GM21786 (cell line): ENCODE results near the gene CPZ.

Source experiments
- ATAC-seq: cut with Tn5 transposase; IDR thresholded peaks from one replicate; pipeline ENCODE4 v1.9.1; 2021; ENCODE audit not compliant: unreplicated experiment

The CPZ gene

DNA sequence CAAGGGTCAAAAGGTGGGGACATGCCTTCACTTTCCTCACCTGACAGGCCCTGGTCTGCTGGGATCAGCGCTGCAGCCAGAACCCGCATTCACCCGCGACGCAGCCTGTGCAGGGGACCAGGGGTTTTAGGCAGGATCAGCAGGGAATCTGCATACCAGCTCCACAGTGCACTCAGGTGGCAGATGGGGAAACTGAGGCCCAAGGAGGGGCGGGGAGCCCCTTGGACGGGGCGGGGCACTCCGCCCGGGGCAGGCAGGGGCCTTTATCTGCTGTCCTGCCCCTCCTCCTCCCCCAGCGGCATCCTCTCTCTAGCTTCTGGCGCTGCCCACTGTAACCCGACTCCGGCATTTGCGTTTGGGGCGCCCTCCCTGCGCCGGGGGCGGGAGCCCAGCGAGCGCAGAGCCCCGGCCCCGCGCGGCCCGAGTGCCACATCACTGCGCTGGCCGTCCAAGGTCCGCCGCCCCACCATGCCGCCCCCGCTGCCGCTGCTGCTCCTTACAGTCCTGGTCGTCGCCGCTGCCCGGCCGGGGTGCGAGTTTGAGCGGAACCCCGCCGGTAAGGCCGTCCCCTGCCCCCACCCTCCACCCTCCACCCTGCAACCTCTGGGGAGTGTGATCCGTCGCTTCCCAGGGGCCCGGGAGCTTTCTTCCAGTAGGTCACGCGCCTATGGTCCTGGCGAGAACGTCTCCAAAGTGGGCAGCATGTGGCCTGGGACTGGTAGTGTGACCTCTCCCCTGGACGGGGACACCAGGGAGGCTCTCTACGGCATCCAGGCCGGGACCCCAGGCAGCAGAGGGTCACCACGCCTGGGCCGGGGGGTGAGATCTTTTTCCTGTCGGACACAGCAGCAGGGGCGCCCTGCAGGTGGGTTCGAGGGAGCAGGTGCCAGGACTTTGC lies at the start of gene CPZ:
Gene CPZ (plus strand): TSS at position 400 of the 898 bp plus-strand sequence. CDS start 69 bp downstream, at position 469.
- no peak for ATAC-seq

DNA sequence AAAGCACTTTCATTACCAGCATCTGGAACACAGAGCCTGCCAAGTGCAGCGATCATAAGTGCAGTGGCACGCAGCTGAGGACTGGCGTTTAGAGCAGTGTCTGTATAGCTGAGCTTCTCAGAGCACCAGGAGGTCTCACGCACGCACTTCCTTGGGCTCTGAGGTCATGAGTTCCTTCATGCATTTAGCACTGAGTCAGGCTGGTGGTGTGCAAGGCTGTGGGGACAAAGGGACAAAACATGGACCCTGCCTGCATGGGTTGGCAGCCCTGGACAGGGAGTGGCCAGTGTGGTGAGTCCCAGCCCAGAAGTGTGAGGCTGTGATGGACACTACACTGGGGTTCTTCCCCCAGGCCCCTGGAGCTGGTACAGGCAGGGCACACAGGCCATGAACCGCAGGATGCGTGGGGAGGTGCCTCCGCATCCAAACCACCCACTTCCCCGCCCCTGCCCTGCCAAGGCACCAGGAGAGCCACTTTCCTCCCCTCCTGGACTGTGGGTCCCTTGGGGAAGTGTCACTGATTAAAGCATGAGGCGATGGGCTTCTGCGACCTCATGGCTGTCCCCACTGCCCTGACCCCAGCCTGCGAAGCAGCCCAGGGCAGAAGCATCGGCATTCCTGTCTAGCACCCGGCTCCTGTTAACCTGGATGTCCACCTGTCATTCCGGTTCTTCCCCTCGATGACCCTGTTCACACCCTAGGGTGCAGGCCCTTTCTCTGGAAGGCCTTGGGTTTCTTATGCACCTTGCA lies 49.6 kb upstream of the CPZ start:
- no peak for ATAC-seq

DNA sequence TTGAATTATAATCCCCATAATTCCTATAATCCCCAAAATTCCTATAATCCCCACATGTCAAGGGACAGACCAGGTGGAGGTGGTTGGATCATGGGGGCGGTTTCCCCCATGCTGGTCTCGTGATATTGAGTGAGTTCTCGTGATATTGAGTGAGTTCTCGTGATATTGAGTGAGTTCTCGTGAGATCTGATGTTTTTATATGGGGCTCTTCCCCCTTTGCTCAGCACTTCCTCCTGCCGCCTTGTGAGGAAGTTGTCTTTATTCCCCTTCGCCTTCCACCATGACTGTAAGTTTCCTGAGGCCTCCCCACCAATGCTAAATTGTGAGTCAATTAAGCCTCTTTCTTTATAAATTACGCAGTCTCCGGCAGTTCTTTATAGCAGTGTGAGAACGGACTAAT lies 48.9 kb upstream of the CPZ start:
- no peak for ATAC-seq

GRCh38 chr4:8544282-8544681 lies 48.3 kb upstream of the CPZ start:
- no peak for ATAC-seq

DNA sequence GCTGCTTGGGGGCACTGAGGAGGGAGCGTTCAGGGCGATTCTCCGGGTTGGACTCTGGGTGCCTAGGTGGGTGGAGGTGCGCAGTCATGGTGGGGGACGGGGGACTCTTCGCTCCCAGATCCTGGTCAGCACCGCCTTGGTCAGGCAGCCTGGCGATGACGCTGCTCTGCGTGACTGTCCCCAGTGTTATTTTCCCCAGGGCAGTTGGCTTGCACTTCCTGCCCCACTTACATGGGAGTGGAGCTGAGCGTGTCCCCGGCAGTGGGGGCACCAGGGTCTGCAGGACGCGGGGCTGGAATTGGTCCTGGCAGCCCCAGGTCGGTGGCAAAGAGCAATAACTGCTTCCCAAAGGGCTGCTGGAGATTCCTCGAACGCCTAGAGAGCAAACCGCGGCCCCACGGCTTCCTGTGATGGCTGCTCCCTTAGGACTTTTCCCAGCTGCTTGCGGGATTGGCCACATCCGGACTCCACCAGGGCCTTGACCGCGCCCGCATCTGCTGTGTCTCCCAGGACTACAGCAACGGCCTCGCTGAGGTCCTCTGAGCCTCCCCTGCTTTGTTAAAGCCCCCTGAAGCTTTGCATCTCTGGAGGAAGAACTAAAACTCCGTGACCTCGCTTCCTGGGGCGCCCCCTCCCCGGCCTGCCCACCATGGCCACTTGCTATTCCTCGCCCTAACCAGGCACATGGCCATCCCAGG lies 47.7 kb upstream of the CPZ start:
- ATAC-seq = no peak

DNA sequence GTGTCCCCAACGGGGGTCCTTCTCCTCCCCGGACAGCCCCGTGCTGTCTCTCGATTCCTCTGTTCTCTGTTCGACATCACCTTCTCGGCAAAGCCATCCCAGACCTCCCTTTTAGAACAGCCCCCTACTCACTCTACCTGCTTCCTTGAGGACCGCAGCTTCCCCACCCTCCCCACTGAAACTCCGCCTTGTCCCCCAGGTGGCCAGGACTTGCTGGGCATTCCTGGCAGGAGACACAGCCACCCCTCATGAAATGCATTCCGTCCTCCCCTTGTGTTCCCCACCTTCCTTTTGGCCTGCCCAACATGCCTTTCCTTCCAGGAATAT lies 47.2 kb upstream of the CPZ start:
- no peak for ATAC-seq

DNA sequence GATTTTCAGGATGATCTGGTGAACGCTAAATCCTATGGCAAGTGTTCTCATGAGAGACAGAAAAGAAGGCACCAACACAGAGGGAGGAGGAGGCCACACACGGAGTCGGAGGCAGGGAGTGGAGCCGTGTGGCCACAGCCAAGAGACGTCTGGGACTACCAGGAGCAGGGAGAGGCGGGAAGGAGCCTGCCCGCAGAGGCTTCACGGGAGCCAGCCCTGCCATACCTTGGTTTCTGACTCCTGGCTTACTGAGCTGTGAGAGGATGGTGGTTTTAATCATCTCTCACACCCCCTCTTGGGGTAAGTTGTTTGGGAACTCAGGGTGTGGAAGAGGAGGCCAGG lies 45.8 kb upstream of the CPZ start:
- ATAC-seq = no peak

GRCh38 chr4:8547108-8547911 lies 45.3 kb upstream of the CPZ start:
- no peak for ATAC-seq

- ATAC-seq = no peak
These were observed 44.4 kb upstream of the CPZ start for GRCh38 chr4:8547912-8548730.

GRCh38 chr4:8548731-8549351 lies 43.7 kb upstream of the CPZ start:
- ATAC-seq = no peak

GRCh38 chr4:8549352-8549931 lies 43.1 kb upstream of the CPZ start:
- no peak for ATAC-seq

GRCh38 chr4:8550691-8551090 lies 41.9 kb upstream of the CPZ start:
- no peak for ATAC-seq

- no peak for ATAC-seq
These were observed 40.5 kb upstream of the CPZ start for GRCh38 chr4:8552024-8552423.

GRCh38 chr4:8552581-8553205 lies 39.9 kb upstream of the CPZ start:
- ATAC-seq = no peak

DNA sequence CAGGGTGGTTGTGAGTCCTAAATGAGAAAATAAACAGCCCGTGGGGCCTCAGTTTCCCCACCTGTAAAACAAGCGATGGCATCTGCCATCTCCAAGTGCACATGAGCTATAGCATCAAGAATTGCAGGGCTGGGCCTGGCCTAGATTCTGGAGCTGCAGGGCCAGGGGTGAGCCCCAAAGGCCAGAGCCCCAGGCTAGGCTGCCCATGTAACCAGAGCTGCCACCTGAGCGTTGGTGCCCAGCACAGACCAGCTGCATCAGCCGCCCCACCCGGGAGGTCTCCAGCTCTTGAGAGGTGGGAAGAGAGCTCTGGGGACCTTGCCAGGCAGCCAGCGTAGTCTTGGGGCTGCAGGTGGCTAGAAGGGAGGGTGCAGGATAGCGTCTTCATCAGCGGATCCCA lies 39.3 kb upstream of the CPZ start:
- ATAC-seq = no peak

DNA sequence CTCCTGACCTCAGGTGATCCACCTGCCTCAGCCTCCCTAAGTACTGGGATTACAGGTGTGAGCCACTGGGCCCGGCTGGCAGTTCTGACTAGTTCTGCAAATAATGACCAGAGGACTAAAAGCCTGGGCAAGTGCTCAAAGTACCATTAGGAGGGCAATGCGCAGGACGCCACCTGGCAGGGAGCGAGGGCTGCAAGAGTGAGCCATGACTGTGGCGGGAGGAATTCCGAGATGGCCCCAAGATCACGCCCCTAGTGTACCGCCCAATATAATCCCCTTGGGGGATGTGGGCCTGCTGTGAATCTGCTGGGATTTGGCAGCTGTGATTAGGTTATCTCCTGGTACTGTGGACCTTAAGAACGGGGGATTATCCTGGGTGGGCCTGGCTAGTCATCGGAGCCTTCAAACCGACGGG lies 38.6 kb upstream of the CPZ start:
- ATAC-seq = no peak

DNA sequence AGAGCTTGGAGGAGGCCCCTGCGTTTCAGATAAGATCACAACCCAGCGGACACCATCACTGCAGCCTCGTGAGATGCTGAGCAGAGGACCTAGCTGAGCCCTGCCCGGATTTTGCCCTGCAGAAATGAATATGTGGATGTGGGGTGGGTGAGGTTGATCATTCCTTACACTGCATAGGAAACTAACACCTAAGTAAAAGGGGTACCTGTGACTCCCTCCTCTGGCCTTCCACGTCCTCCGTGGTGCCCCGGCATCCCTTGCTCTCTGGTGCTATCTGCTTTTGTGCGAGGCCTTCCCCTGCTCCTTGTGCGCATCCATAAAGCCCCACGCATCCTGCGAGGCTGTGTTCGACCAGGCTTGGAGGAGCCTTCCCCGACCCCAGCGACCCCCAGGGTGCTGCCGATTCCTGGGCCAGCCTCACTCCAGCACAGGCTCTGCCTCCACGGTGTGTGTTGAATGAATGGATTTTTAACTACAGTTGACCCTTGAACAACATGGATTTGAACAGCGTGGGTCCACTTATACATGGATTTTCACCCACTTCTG lies 37.9 kb upstream of the CPZ start:
- ATAC-seq = no peak

DNA sequence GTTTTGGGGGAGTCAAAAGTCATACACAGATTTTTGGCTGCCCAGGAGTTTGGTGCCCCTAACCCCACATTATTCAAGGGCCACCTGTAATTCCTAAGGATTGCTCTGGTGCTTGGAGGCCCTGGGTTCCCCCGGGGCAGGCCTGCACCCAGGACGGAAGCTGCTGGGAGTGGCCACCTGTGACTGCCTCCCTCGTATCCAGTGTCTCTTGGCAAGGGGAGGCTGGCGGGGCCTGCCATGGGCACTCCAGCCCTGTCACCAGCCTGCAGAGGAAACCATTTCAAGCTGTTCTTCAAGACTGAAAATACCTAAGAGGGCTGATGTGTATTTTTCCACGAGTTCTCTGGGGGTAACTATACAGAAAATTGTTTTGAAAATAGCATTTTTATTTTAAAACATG lies 36.8 kb upstream of the CPZ start:
- no peak for ATAC-seq
